H1 (cell line): ENCODE results near the gene PPP2R2C. TPM values are rescaled to one million over a fixed set of nuclear protein-coding genes. Genes with fewer than 3 reads are reported as not detected.

Source experiments
- CTCF ChIA-PET: fragments of 300-600 bp; sonication (Branson Sonifier 250); formaldehyde crosslinking; loops from one replicate; lab custom pipeline; 2021; ENCODE audit not compliant: partially characterized antibody; lab: Charles Lee
- POLR2A ChIA-PET: fragments of 300-600 bp; sonication (Branson Sonifier 250); formaldehyde crosslinking; loops from one replicate; lab custom pipeline; 2021; ENCODE audit warnings: inconsistent platforms; ENCODE audit not compliant: partially characterized antibody; lab: Charles Lee
- DNase-seq, 2 experiments: peaks; one replicate each; pipeline versions ENCODE4 v3.0.0 to v3.0.0-alpha.2; 2010 to 2022; ENCODE audit warnings: low spot score in 2 of 2, low read depth in 1 of 2, mixed read lengths in 1 of 2
- FAIRE-seq: peaks from 2 replicates; lab custom pipeline; 2011; peaks lifted over from hg19 to GRCh38; lab: Jason Lieb, UNC
- H2AFZ ChIP-seq: 2 replicates; pipeline ENCODE4 v1.8.1; 2012; ENCODE audit warnings: low read length, inconsistent platforms
- H2AK5ac ChIP-seq: 2 replicates; pipeline ENCODE4 v1.6.1; 2013; ENCODE audit warnings: low read depth, low read length
- H2BK120ac ChIP-seq: replicated peaks from 2 replicates; pipeline ENCODE3; 2013; ENCODE audit warnings: low read depth, low read length, inconsistent platforms
- H2BK12ac ChIP-seq: 2 replicates; pipeline ENCODE4 v1.6.1; 2013; ENCODE audit warnings: low read depth, low read length
- H2BK15ac ChIP-seq: 2 replicates; pipeline ENCODE4 v1.6.1; 2013; ENCODE audit warnings: low read length
- H2BK20ac ChIP-seq: 2 replicates; pipeline ENCODE4 v1.6.1; 2013; ENCODE audit warnings: low read length
- H2BK5ac ChIP-seq: 2 replicates; pipeline ENCODE4 v1.6.1; 2013; ENCODE audit warnings: low read depth, low read length
- H3K14ac ChIP-seq: 2 replicates; pipeline ENCODE4 v1.6.1; 2013; ENCODE audit warnings: inconsistent platforms; ENCODE audit not compliant: insufficient read length
- H3K18ac ChIP-seq: 2 replicates; pipeline ENCODE4 v1.6.1; 2013; ENCODE audit warnings: low read length; ENCODE audit errors: extremely low read depth
- H3K23ac ChIP-seq: 2 replicates; pipeline ENCODE4 v1.6.1; 2013; ENCODE audit warnings: inconsistent platforms; ENCODE audit not compliant: insufficient read length
- H3K23me2 ChIP-seq: 2 replicates; pipeline ENCODE4 v1.6.1; 2013; ENCODE audit warnings: low read depth, low read length
- H3K27ac ChIP-seq: 2 replicates; pipeline ENCODE4 v1.6.1; 2011; ENCODE audit warnings: low read depth, low read length, inconsistent platforms
- H3K27me3 ChIP-seq, 4 experiments: replicated peaks in 1 of 4; 1 replicate in 1 of 4; 2 replicates in 3 of 4; pipeline versions ENCODE4 v1.6.1 to v1.8.1; 2011 to 2013; ENCODE audit warnings: low read length in 3 of 4, mild to moderate bottlenecking in 3 of 4, inconsistent platforms in 2 of 4, mixed read lengths in 2 of 4, moderate library complexity in 1 of 4; ENCODE audit not compliant: control insufficient read depth in 3 of 4, insufficient read depth in 3 of 4; ENCODE audit errors: extremely low read depth in 1 of 4
- H3K36me3 ChIP-seq, 4 experiments: 2 replicates each; pipeline versions ENCODE4 v1.6.1 to v1.8.1; 2011 to 2013; ENCODE audit warnings: mild to moderate bottlenecking in 4 of 4, low read length in 3 of 4, moderate library complexity in 2 of 4, control low read depth in 1 of 4, inconsistent platforms in 1 of 4; ENCODE audit not compliant: insufficient read depth in 4 of 4, control insufficient read depth in 2 of 4
- H3K4ac ChIP-seq: replicated peaks from 2 replicates; pipeline ENCODE3; 2013; ENCODE audit warnings: low read length, low read depth, mixed read lengths, inconsistent platforms; ENCODE audit not compliant: insufficient read length
- H3K4me1 ChIP-seq, 4 experiments: replicated peaks in 1 of 4; 1 replicate in 1 of 4; 2 replicates in 3 of 4; pipeline versions ENCODE4 v1.6.1 to v1.8.1; 2011 to 2013; ENCODE audit warnings: low read length in 3 of 4, inconsistent platforms in 2 of 4, mixed read lengths in 1 of 4; ENCODE audit not compliant: insufficient read depth in 4 of 4, control insufficient read depth in 3 of 4
- H3K4me2 ChIP-seq, 2 experiments: 2 replicates each; pipeline versions ENCODE4 v1.6.1 to v1.8.1; 2011 to 2013; ENCODE audit warnings: low read depth in 2 of 2, low read length in 2 of 2, control low read depth in 1 of 2, inconsistent platforms in 1 of 2, mild to moderate bottlenecking in 1 of 2; ENCODE audit not compliant: insufficient read depth in 1 of 2
- H3K4me3 ChIP-seq, 4 experiments: fragments of 200-600, 300-600 bp in 1 of 4; sonication (generic), shearing (Covaris generic), sonication (Bioruptor Twin) in 1 of 4; 2 replicates each; pipeline versions ENCODE4 v1.5.1 to v1.8.1; 2011 to 2016; ENCODE audit warnings: low read length in 4 of 4, low read depth in 3 of 4, control low read depth in 2 of 4, inconsistent platforms in 2 of 4, mild to moderate bottlenecking in 2 of 4, mixed read lengths in 1 of 4, moderate library complexity in 1 of 4; ENCODE audit not compliant: insufficient read depth in 2 of 4; ENCODE audit errors: extremely low read depth in 1 of 4
- H3K56ac ChIP-seq: replicated peaks from 2 replicates; pipeline ENCODE3; 2013; ENCODE audit warnings: low read depth, mild to moderate bottlenecking, mixed read lengths, low read length, inconsistent platforms; ENCODE audit not compliant: insufficient read length
- H3K79me1 ChIP-seq: 2 replicates; pipeline ENCODE4 v1.6.1; 2013; ENCODE audit warnings: low read depth, low read length, control low read depth
- H3K79me2 ChIP-seq, 2 experiments: 2 replicates each; pipeline versions ENCODE4 v1.6.1 to v1.8.1; 2012 to 2013; ENCODE audit warnings: low read length in 2 of 2, mild to moderate bottlenecking in 2 of 2, inconsistent platforms in 1 of 2; ENCODE audit not compliant: insufficient read depth in 2 of 2, control insufficient read depth in 1 of 2
- H3K9ac ChIP-seq, 4 experiments: replicated peaks in 1 of 4; 1 replicate in 1 of 4; 2 replicates in 3 of 4; pipeline versions ENCODE4 v1.6.1 to v1.8.1; 2011 to 2013; ENCODE audit warnings: low read depth in 3 of 4, low read length in 3 of 4, control low read depth in 2 of 4, mild to moderate bottlenecking in 2 of 4, moderate library complexity in 2 of 4, inconsistent platforms in 1 of 4; ENCODE audit errors: extremely low read depth in 1 of 4
- H3K9me3 ChIP-seq, 2 experiments: 2 replicates each; pipeline versions ENCODE4 v1.6.1 to v1.8.1; 2012 to 2013; ENCODE audit warnings: mild to moderate bottlenecking in 2 of 2, moderate library complexity in 2 of 2, control low read depth in 1 of 2, inconsistent platforms in 1 of 2, low read depth in 1 of 2, low read length in 1 of 2, mixed read lengths in 1 of 2; ENCODE audit not compliant: insufficient read depth in 2 of 2
- H4K20me1 ChIP-seq, 2 experiments: replicated peaks in 1 of 2; 2 replicates each; pipeline versions ENCODE3 to v1.8.1; 2011 to 2013; ENCODE audit warnings: inconsistent platforms in 2 of 2, low read length in 2 of 2, mild to moderate bottlenecking in 1 of 2; ENCODE audit not compliant: insufficient read depth in 2 of 2, control insufficient read depth in 1 of 2
- H4K5ac ChIP-seq: 2 replicates; pipeline ENCODE4 v1.6.1; 2013; ENCODE audit warnings: low read length, low read depth, mixed read lengths, inconsistent platforms; ENCODE audit not compliant: insufficient read length
- H4K8ac ChIP-seq: 2 replicates; pipeline ENCODE4 v1.8.0; 2013; ENCODE audit warnings: mild to moderate bottlenecking, moderate library complexity, low read length, inconsistent platforms; ENCODE audit not compliant: insufficient read depth; ENCODE audit errors: extremely low read depth
- H4K91ac ChIP-seq: replicated peaks from 2 replicates; pipeline ENCODE3; 2013; ENCODE audit warnings: low read length, mixed read lengths, inconsistent platforms; ENCODE audit not compliant: insufficient read length
- BACH1 ChIP-seq: IDR thresholded peaks from 2 replicates; pipeline ENCODE4 v1.6.1; 2012; ENCODE audit warnings: low read length, improper control_type of control experiment
- KDM1A ChIP-seq: fragments of 200-600, 300-600 bp; sonication (generic); IDR thresholded peaks from 2 replicates; pipeline ENCODE4 v1.7.1; 2016; ENCODE audit warnings: mild to moderate bottlenecking, low read length, borderline replicate concordance
- NRF1 ChIP-seq: IDR thresholded peaks from 2 replicates; pipeline ENCODE4 v1.6.1; 2011; ENCODE audit warnings: mild to moderate bottlenecking, low read depth, low read length, improper control_type of control experiment
- SUZ12 ChIP-seq: fragments of 200-600 bp; sonication (generic); IDR thresholded peaks from 2 replicates; pipeline ENCODE4 v1.6.1; 2012; ENCODE audit warnings: mild to moderate bottlenecking, inconsistent platforms, low read length, moderate library complexity, mixed read lengths
- TCF12 ChIP-seq: IDR thresholded peaks from 2 replicates; pipeline ENCODE4 v1.6.1; 2011; ENCODE audit warnings: low read depth, mild to moderate bottlenecking, low read length
- WGBS, 2 experiments: shearing (Covaris generic) in 1 of 2; methylation state at CpG; one replicate each; pipeline versions ENCODE4 v1.1.6 to v1.1.7; 2013 to 2015; ENCODE audit warnings: low lambda C conversion rate in 2 of 2, mixed read lengths in 2 of 2, inconsistent platforms in 1 of 2, low coverage in 1 of 2, missing lambda C conversion rate in 1 of 2; ENCODE audit not compliant: insufficient replicate concordance in 2 of 2, insufficient coverage in 1 of 2, insufficient read length in 1 of 2; ENCODE audit errors: extremely low coverage in 1 of 2, missing lambda C conversion rate in 1 of 2; 5-methylcytosine and 5-hydroxymethylcytosine counted together
- polyA plus RNA-seq, 7 experiments: library from polyadenylated mRNA; depleted of rRNA in 3 of 7; stranded (reverse) in 5 of 7; unstranded in 2 of 7; fragments of >200 nt in 5 of 7; fragments of 200-250 nt in 2 of 7; gene quantifications; 1 replicate in 5 of 7; 2 replicates in 1 of 7; 4 replicates in 1 of 7; pipeline versions ENCODE4 v1.2.1 to v1.2.3, GENCODE V29; 2011 to 2013; ENCODE audit warnings: missing spikeins in 2 of 7, mixed read lengths in 2 of 7
- total RNA-seq: library from RNA; stranded (reverse); fragmentation: NEBNext Ultra II Directional; extraction: Animal tissue kit (Norgen Biotek cat#: 25700); gene quantifications from 2 replicates; pipeline ENCODE4 v1.2.1, GENCODE V29; 2021

Gene PPP2R2C
- total and polyA plus RNA-seq, 2 of the 8 experiments (the other 6 are each of a cell fraction or from before 2014, with no cell fraction given): 6.4 TPM

- no peaks in the 10 kb centered on the region for H3K27me3 ChIP-seq
- H4K91ac ChIP-seq: no peak overlapping the region
- no peak overlapping the region for H2BK20ac ChIP-seq
- H2BK15ac ChIP-seq: 0 out of 2 replicates have a peak overlapping the region, but pooled peaks have one; percentile 53
- FAIRE-seq (no peak), DNase-seq (no peak)
- no peaks in the 10 kb centered on the region for H3K36me3 ChIP-seq
- no peak overlapping the region for H3K27ac ChIP-seq
- peaks cover 0 to 23% (median 17%) of the 10 kb centered on the region in 4 experiments; a peak in 6 of 7 replicates for H3K4me1 ChIP-seq
- WGBS, 2 experiments: 91% methylated on average over 5 of the region's 6 CpGs; no CpG with 5 or more reads in 1 of the 2 experiments
- H4K20me1 ChIP-seq: peaks cover 0 to 2% of the 10 kb centered on the region in 2 experiments
- H3K56ac ChIP-seq: no peak overlapping the region
- H3K23me2 ChIP-seq: no peaks in the 10 kb centered on the region; the same call in 1 of the 2 replicates
- no peaks in the 10 kb centered on the region for H3K79me2 ChIP-seq
- H2AK5ac ChIP-seq: 0 out of 2 replicates have a peak overlapping the region, but pooled peaks have one; percentile 0
- POLR2A ChIA-PET: no interaction called here
- no peaks in the 10 kb centered on the region for H3K9me3 ChIP-seq
- H2BK120ac ChIP-seq: no peak overlapping the region
- H3K79me1 ChIP-seq: no peaks in the 10 kb centered on the region
- H4K8ac ChIP-seq: no peak overlapping the region
- H3K18ac ChIP-seq: peak overlapping the region; percentile 5; the same call in 1 of the 2 replicates
- H3K4ac ChIP-seq: no peak overlapping the region
- CTCF ChIA-PET: interaction anchor here (0.9 to 3.3 kb wide), 7 partner anchors 11 to 132 kb away, joined by 3 to 18 read pairs (median 6); no protein-coding TSS in a partner anchor
- H3K14ac ChIP-seq: no peak overlapping the region
- peak overlapping the region; percentile 35; the same call in 1 of the 2 replicates for H2BK12ac ChIP-seq
- H3K9ac ChIP-seq: no peak overlapping the region
- H2BK5ac ChIP-seq: no peak overlapping the region
- H3K4me2 ChIP-seq: peak overlapping the region in 1 of 2 experiments; percentile 14; a peak in 2 of 4 replicates
- H2AFZ ChIP-seq: no peak overlapping the region
- TF ChIP-seq SUZ12: no peak
- TF ChIP-seq NRF1: no peak
- no peak for TF ChIP-seq TCF12
- no peak for TF ChIP-seq BACH1
- TF ChIP-seq KDM1A: peak; percentile 61; the same call in 1 of the 2 replicates
- H3K4me3 ChIP-seq: no peak overlapping the region
- H4K5ac ChIP-seq: no peak overlapping the region
- no peak overlapping the region for H3K23ac ChIP-seq
These were observed 57.8 kb downstream of the PPP2R2C start for GRCh38 chr4:6414578-6414977.
